ENCODE data around the gene MAPK14.

MAPK14 gene

DNA sequence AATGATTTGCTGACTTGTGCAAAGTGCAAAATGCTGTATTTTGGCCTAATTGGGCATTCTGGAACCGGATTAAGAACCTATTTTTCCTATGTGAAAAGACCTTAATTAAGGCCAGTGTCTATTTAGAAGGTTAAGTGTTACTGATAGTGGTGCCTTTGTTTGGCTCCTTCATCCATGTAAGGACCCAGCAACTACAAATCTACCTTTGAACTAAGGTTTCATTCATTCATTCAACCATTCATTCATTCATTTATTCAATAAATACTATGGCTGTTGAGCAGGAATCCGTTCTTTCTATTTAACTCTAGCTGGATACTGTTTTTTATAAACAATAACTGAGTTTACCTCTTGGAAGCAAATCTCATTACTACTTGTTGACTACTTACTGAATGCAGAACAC lies 33.6 kb downstream of the MAPK14 start:
- Histone ChIP-seq H3K9me2 (replicated peaks; ENCODE audit: insufficient read depth, low read length) (no peaks in the 10 kb centered on the region), H3F3A (ENCODE audit: insufficient read depth, low read length) (no peaks in the 10 kb centered on the region), H4K20me1 (ENCODE audit: insufficient read depth, low read length) (no peaks in the 10 kb centered on the region), H2AFZ (ENCODE audit: low read length) (no peak overlapping the region), H3K27ac (ENCODE audit: low read length) (no peak overlapping the region), H3K4me2 (ENCODE audit: low read depth, low read length) (no peak overlapping the region), H3K9me3 (replicated peaks; ENCODE audit: insufficient read depth, low read length) (no peaks in the 10 kb centered on the region), H3K27me3 (replicated peaks; ENCODE audit: insufficient read depth, low read length) (no peaks in the 10 kb centered on the region), H3K36me3 (replicated peaks; ENCODE audit: insufficient read depth, low read length) (no peaks in the 10 kb centered on the region; the same call in 1 of the 2 replicates), H3K79me2 (ENCODE audit: low read length) (peaks cover 83% of the 10 kb centered on the region), H3K4me1 (ENCODE audit: low read length) (no peaks in the 10 kb centered on the region), H3K9ac (ENCODE audit: low read length) (no peak overlapping the region), H3K4me3 (ENCODE audit: low read length) (no peak overlapping the region)
- no peak for DNase-seq
- TF ChIP-seq EZH2 (optimal IDR thresholded peaks at IDR 0.05; ENCODE audit: low read depth, low read length): no peak
- no peak for TF ChIP-seq EZH2phosphoT487 (IDR thresholded peaks at IDR 0.05; ENCODE audit: low read length)
- no peak for TF ChIP-seq CTCF (IDR thresholded peaks at IDR 0.05; ENCODE audit: low read length)

DNA sequence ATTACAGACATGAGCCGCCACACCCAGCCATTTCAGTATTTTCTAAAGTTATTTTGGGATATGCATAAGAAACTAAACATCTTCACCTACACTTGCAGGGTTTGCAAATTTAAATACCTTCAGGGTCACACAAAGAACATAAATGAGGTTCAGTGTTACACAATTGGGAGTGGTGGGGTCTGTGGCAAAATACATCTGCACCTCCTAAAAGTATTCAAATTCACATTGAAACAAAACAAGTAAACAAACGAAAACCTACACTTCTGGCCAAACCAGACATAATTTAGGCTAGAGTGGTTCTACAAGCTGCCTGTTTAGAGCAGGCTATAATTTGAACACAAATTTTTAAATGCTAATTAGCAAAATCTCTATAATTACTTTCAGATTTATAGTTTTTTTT lies 34.6 kb downstream of the MAPK14 start:
- Histone ChIP-seq H3K4me1 (ENCODE audit: low read length) (no peaks in the 10 kb centered on the region), H3K79me2 (ENCODE audit: low read length) (peaks cover 82% of the 10 kb centered on the region), H3K9me3 (replicated peaks; ENCODE audit: insufficient read depth, low read length) (no peaks in the 10 kb centered on the region), H3F3A (ENCODE audit: insufficient read depth, low read length) (no peaks in the 10 kb centered on the region), H3K36me3 (replicated peaks; ENCODE audit: insufficient read depth, low read length) (no peaks in the 10 kb centered on the region; the same call in 1 of the 2 replicates), H3K27ac (ENCODE audit: low read length) (no peak overlapping the region), H3K27me3 (replicated peaks; ENCODE audit: insufficient read depth, low read length) (no peaks in the 10 kb centered on the region), H3K4me2 (ENCODE audit: low read depth, low read length) (no peak overlapping the region), H3K9me2 (replicated peaks; ENCODE audit: insufficient read depth, low read length) (no peaks in the 10 kb centered on the region), H2AFZ (ENCODE audit: low read length) (no peak overlapping the region), H3K4me3 (ENCODE audit: low read length) (no peak overlapping the region), H4K20me1 (ENCODE audit: insufficient read depth, low read length) (0 out of 2 replicates have a peak, but pooled peaks cover under 1% of the 10 kb centered on the region), H3K9ac (ENCODE audit: low read length) (no peak overlapping the region)
- DNase-seq: no peak
- no peak for TF ChIP-seq EZH2 (optimal IDR thresholded peaks at IDR 0.05; ENCODE audit: low read depth, low read length)
- no peak for TF ChIP-seq EZH2phosphoT487 (IDR thresholded peaks at IDR 0.05; ENCODE audit: low read length)
- TF ChIP-seq CTCF (IDR thresholded peaks at IDR 0.05; ENCODE audit: low read length): no peak

GRCh38 chr6:36063318-36064060 lies 35.9 kb downstream of the MAPK14 start:
- no peak overlapping the region for H3K4me2 ChIP-seq (ENCODE audit: low read depth, low read length)
- peaks cover 6% of the 10 kb centered on the region; the same call in 1 of the 2 replicates for H4K20me1 ChIP-seq (ENCODE audit: insufficient read depth, low read length)

More at GRCh38 chr6:36063318-36064060, 35.9 kb downstream of the MAPK14 start:
- Histone ChIP-seq H3F3A (ENCODE audit: insufficient read depth, low read length) (no peaks in the 10 kb centered on the region), H3K4me1 (ENCODE audit: low read length) (no peaks in the 10 kb centered on the region), H2AFZ (ENCODE audit: low read length) (no peak overlapping the region), H3K9me2 (replicated peaks; ENCODE audit: insufficient read depth, low read length) (no peaks in the 10 kb centered on the region), H3K9me3 (replicated peaks; ENCODE audit: insufficient read depth, low read length) (no peaks in the 10 kb centered on the region), H3K27ac (ENCODE audit: low read length) (no peak overlapping the region), H3K79me2 (ENCODE audit: low read length) (peaks cover 82% of the 10 kb centered on the region), H3K4me3 (ENCODE audit: low read length) (no peak overlapping the region), H3K27me3 (replicated peaks; ENCODE audit: insufficient read depth, low read length) (no peaks in the 10 kb centered on the region), H3K9ac (ENCODE audit: low read length) (no peak overlapping the region), H3K36me3 (replicated peaks; ENCODE audit: insufficient read depth, low read length) (no peaks in the 10 kb centered on the region; the same call in 1 of the 2 replicates)
- TF ChIP-seq EZH2 (optimal IDR thresholded peaks at IDR 0.05; ENCODE audit: low read depth, low read length): no peak
- no peak for TF ChIP-seq EZH2phosphoT487 (IDR thresholded peaks at IDR 0.05; ENCODE audit: low read length)
- TF ChIP-seq CTCF (IDR thresholded peaks at IDR 0.05; ENCODE audit: low read length): no peak
- DNase-seq: no peak

Measured in MM.1S (cell line).